SK-N-SH treated with all-trans-retinoic acid at 6 μM for 48 hours (cell line): ENCODE data around the gene SLC35G2.
A peak's percentile ranks its signal among the peaks of the same experiment; 100 is the strongest.

Experiments
- ATAC-seq: fragments of 200-7000 bp; cut with Tn5 transposase; 3 replicates; pipeline ENCODE4 v1.9.1; 2020; ENCODE audit warnings: mild to moderate bottlenecking, moderate library complexity
- ARNTL ChIP-seq: fragments of 450-650 bp; formaldehyde crosslinking; IDR thresholded peaks from 2 replicates; pipeline ENCODE4 v1.5.0; 2020; ENCODE audit warnings: low read depth, mild to moderate bottlenecking, moderate library complexity, borderline replicate concordance
- BACH2 ChIP-seq: fragments of 250-450 bp; sonication (Bioruptor Pico); IDR thresholded peaks from 2 replicates; pipeline ENCODE4 v1.9.0; 2021; ENCODE audit warnings: mild to moderate bottlenecking, borderline replicate concordance
- CSDC2 ChIP-seq: fragments of 250-450 bp; sonication (Bioruptor Pico); IDR thresholded peaks from 2 replicates; pipeline ENCODE4 v1.5.0; 2020; ENCODE audit warnings: mild to moderate bottlenecking, moderate library complexity
- ESRRG ChIP-seq: fragments of 250-450 bp; sonication (Bioruptor Pico); IDR thresholded peaks from 2 replicates; pipeline ENCODE4 v1.6.1; 2021; ENCODE audit warnings: mild to moderate bottlenecking
- GLIS3 ChIP-seq: fragments of 250-450 bp; sonication (Bioruptor Pico); IDR thresholded peaks from 2 replicates; pipeline ENCODE4 v1.5.0; 2020; ENCODE audit warnings: mild to moderate bottlenecking, moderate library complexity
- PPARA ChIP-seq: fragments of 250-450 bp; sonication (Bioruptor Pico); IDR thresholded peaks from 2 replicates; pipeline ENCODE4 v1.5.0; 2020; ENCODE audit warnings: mild to moderate bottlenecking, borderline replicate concordance
- RARB ChIP-seq: fragments of 250-450 bp; sonication (Bioruptor Pico); IDR thresholded peaks from 2 replicates; pipeline ENCODE4 v1.8.0; 2021; ENCODE audit warnings: mild to moderate bottlenecking, moderate library complexity
- SNAI2 ChIP-seq: fragments of 250-450 bp; sonication (Bioruptor Pico); IDR thresholded peaks from 2 replicates; pipeline ENCODE4 v1.5.0; 2020; ENCODE audit warnings: mild to moderate bottlenecking, moderate library complexity
- TCF4 ChIP-seq: fragments of 250-450 bp; sonication (Bioruptor Pico); IDR thresholded peaks from 2 replicates; pipeline ENCODE4 v1.8.0; 2021; ENCODE audit warnings: mild to moderate bottlenecking, moderate library complexity, borderline replicate concordance
- TOX ChIP-seq: fragments of 250-450 bp; sonication (Bioruptor Pico); IDR thresholded peaks from 2 replicates; pipeline ENCODE4 v1.8.0; 2021; ENCODE audit warnings: mild to moderate bottlenecking, moderate library complexity, borderline replicate concordance
- ZC3H10 ChIP-seq: fragments of 250-450 bp; sonication (Bioruptor Pico); IDR thresholded peaks from 2 replicates; pipeline ENCODE4 v1.5.1; 2021; ENCODE audit warnings: mild to moderate bottlenecking, moderate library complexity
- ZFP3 ChIP-seq: fragments of 250-450 bp; sonication (Bioruptor Pico); IDR thresholded peaks from 2 replicates; pipeline ENCODE4 v1.5.0; 2020; ENCODE audit warnings: mild to moderate bottlenecking, moderate library complexity
- ZNF70 ChIP-seq: fragments of 450-650 bp; formaldehyde crosslinking; IDR thresholded peaks from 2 replicates; pipeline ENCODE4 v1.5.0; 2020; ENCODE audit warnings: mild to moderate bottlenecking, moderate library complexity
- ZNF8 ChIP-seq: fragments of 450-650 bp; formaldehyde crosslinking; IDR thresholded peaks from 2 replicates; pipeline ENCODE4 v1.5.0; 2020; ENCODE audit warnings: mild to moderate bottlenecking, moderate library complexity
- TF ChIP-seq, protein P1 (sequence below): fragments of 250-450 bp; sonication (Bioruptor Pico); IDR thresholded peaks from 2 replicates; pipeline ENCODE4 v1.5.0; 2020; ENCODE audit warnings: mild to moderate bottlenecking, moderate library complexity
- TF ChIP-seq, protein P2 (sequence below): fragments of 250-450 bp; sonication (Bioruptor Pico); IDR thresholded peaks from 2 replicates; pipeline ENCODE4 v1.8.0; 2021; ENCODE audit warnings: low read depth, mild to moderate bottlenecking, moderate library complexity, borderline replicate concordance
- TF ChIP-seq, protein P3 (sequence below): fragments of 250-450 bp; sonication (Bioruptor Pico); IDR thresholded peaks from 2 replicates; pipeline ENCODE4 v1.8.0; 2020; ENCODE audit warnings: mild to moderate bottlenecking, moderate library complexity, borderline replicate concordance
- TF ChIP-seq, protein P4 (sequence below): fragments of 250-450 bp; sonication (Bioruptor Pico); IDR thresholded peaks from 2 replicates; pipeline ENCODE4 v1.5.1; 2021; ENCODE audit warnings: mild to moderate bottlenecking, moderate library complexity
- TF ChIP-seq, protein P5 (sequence below): fragments of 250-450 bp; sonication (Bioruptor Pico); IDR thresholded peaks from 2 replicates; pipeline ENCODE4 v1.5.1; 2020; ENCODE audit warnings: low read depth, mild to moderate bottlenecking, moderate library complexity

SLC35G2 gene

DNA sequence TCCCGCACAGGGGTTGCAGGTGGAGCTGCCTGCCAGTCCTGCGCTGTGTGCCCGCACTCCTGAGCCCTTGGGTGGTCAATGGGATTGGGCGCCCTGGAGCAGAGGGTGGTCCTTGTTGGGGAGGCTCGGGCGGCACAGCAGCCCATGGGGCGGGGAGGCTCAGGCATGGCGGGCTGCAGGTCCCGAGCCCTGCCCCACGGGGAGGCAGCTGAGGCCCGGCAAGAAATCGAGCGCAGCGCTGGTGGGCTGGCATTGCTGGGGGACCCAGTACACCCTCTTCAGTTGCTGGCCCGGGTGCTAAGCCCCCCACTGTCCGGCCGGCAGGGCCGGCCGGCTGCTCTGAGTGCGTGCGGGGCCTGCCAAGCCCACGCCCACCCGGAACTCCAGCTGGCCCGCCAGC is 71.0 kb downstream of the SLC35G2 start (continued):
- TF ChIP-seq BACH2 (CRISPR knock-in tag): no peak

DNA sequence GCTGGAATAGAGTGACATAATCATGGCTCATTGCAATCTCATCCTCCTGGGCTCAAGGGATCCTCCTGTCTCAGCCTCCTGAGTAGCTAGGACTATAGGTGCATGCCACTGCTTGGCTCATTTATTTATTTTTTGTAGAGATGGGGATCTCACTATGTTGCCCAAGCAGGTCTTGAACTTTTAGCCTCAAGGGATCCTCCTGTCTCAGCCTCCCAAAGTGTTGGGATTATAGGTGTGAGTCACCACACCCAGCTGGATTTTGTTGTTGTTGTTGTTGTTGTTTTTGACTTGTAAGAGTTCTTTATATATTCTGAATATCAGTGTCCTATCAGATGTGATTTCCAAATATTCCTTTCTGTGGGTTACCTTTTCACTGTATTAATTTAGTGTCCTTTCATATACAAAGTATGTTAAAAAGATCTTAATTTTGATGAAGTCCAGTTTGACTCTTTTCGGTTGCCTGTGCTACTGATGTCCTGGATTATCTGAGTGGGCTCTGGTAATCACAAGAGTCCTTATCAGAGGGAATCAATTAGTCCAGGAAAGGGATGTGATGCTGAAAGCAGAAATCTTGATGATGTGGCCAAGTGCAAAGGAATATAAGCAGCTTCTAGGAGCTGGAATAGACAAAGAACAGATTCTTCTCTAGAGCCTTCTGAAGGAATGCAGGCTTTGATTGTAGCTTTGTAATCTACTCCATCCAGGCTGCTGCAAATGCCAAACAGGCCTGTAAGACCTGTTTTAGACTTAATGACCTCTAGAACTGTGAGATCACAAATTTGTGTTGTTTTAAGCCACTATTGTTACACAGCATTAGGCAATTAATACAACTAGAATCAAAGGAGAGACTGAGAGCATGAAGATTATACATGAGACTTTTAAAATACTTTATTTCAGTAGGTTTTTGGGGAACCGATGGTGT is 73.3 kb downstream of the SLC35G2 start:
- no peak for ATAC-seq
- no peak for TF ChIP-seq ZNF8 (CRISPR knock-in tag)
- no peak for TF ChIP-seq ZNF70 (CRISPR knock-in tag)
- no peak for TF ChIP-seq ARNTL
- TF ChIP-seq GLIS3: no peak
- TF ChIP-seq, protein P1, sequence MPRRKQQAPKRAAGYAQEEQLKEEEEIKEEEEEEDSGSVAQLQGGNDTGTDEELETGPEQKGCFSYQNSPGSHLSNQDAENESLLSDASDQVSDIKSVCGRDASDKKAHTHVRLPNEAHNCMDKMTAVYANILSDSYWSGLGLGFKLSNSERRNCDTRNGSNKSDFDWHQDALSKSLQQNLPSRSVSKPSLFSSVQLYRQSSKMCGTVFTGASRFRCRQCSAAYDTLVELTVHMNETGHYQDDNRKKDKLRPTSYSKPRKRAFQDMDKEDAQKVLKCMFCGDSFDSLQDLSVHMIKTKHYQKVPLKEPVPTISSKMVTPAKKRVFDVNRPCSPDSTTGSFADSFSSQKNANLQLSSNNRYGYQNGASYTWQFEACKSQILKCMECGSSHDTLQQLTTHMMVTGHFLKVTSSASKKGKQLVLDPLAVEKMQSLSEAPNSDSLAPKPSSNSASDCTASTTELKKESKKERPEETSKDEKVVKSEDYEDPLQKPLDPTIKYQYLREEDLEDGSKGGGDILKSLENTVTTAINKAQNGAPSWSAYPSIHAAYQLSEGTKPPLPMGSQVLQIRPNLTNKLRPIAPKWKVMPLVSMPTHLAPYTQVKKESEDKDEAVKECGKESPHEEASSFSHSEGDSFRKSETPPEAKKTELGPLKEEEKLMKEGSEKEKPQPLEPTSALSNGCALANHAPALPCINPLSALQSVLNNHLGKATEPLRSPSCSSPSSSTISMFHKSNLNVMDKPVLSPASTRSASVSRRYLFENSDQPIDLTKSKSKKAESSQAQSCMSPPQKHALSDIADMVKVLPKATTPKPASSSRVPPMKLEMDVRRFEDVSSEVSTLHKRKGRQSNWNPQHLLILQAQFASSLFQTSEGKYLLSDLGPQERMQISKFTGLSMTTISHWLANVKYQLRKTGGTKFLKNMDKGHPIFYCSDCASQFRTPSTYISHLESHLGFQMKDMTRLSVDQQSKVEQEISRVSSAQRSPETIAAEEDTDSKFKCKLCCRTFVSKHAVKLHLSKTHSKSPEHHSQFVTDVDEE: no peak
- TF ChIP-seq, protein P2, sequence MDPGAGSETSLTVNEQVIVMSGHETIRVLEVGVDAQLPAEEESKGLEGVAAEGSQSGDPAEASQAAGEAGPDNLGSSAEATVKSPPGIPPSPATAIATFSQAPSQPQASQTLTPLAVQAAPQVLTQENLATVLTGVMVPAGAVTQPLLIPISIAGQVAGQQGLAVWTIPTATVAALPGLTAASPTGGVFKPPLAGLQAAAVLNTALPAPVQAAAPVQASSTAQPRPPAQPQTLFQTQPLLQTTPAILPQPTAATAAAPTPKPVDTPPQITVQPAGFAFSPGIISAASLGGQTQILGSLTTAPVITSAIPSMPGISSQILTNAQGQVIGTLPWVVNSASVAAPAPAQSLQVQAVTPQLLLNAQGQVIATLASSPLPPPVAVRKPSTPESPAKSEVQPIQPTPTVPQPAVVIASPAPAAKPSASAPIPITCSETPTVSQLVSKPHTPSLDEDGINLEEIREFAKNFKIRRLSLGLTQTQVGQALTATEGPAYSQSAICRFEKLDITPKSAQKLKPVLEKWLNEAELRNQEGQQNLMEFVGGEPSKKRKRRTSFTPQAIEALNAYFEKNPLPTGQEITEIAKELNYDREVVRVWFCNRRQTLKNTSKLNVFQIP (CRISPR knock-in tag): no peak
- TF ChIP-seq PPARA (CRISPR knock-in tag): no peak
- TF ChIP-seq, protein P3, sequence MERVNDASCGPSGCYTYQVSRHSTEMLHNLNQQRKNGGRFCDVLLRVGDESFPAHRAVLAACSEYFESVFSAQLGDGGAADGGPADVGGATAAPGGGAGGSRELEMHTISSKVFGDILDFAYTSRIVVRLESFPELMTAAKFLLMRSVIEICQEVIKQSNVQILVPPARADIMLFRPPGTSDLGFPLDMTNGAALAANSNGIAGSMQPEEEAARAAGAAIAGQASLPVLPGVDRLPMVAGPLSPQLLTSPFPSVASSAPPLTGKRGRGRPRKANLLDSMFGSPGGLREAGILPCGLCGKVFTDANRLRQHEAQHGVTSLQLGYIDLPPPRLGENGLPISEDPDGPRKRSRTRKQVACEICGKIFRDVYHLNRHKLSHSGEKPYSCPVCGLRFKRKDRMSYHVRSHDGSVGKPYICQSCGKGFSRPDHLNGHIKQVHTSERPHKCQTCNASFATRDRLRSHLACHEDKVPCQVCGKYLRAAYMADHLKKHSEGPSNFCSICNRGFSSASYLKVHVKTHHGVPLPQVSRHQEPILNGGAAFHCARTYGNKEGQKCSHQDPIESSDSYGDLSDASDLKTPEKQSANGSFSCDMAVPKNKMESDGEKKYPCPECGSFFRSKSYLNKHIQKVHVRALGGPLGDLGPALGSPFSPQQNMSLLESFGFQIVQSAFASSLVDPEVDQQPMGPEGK (CRISPR knock-in tag): no peak
- no peak for TF ChIP-seq ZFP3 (CRISPR knock-in tag)
- TF ChIP-seq, protein P4, sequence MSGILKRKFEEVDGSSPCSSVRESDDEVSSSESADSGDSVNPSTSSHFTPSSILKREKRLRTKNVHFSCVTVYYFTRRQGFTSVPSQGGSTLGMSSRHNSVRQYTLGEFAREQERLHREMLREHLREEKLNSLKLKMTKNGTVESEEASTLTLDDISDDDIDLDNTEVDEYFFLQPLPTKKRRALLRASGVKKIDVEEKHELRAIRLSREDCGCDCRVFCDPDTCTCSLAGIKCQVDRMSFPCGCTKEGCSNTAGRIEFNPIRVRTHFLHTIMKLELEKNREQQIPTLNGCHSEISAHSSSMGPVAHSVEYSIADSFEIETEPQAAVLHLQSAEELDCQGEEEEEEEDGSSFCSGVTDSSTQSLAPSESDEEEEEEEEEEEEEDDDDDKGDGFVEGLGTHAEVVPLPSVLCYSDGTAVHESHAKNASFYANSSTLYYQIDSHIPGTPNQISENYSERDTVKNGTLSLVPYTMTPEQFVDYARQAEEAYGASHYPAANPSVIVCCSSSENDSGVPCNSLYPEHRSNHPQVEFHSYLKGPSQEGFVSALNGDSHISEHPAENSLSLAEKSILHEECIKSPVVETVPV (CRISPR knock-in tag): no peak
- TF ChIP-seq, protein P5, sequence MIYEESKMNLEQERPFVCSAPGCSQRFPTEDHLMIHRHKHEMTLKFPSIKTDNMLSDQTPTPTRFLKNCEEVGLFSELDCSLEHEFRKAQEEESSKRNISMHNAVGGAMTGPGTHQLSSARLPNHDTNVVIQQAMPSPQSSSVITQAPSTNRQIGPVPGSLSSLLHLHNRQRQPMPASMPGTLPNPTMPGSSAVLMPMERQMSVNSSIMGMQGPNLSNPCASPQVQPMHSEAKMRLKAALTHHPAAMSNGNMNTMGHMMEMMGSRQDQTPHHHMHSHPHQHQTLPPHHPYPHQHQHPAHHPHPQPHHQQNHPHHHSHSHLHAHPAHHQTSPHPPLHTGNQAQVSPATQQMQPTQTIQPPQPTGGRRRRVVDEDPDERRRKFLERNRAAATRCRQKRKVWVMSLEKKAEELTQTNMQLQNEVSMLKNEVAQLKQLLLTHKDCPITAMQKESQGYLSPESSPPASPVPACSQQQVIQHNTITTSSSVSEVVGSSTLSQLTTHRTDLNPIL (CRISPR knock-in tag): no peak
- TF ChIP-seq SNAI2: no peak

DNA sequence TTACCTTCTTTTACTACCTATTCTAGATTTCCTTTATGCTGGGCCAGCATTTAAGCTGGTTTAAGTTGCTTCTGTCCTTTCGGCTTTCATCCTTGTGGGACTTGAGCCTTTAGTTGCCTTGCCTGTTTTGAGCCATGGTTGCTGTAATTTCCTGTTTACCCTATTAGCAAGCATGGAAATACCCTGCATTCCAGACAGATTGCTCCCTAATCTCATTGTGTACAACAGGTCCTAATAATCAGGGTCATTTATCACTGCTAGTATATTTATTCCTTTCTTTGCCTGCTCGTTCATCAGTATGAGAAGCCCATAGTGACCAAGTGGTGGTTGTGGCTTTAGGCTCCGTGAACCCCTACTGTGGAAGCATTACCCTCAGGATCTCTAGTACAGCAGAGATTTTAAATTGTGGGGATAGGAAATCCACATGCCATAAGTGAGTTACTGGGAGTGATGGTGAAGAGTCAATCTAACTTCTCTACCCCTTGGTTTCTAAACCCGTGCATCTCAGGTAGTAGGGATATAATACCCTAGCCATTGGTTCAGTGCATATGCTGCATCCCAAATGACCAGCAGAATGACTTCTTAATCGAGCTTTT is 75.0 kb downstream of the SLC35G2 start:
- ATAC-seq: peak; percentile 71

More for the DNA sequence above, 75.0 kb downstream of the SLC35G2 start:
- no peak for TF ChIP-seq CSDC2 (CRISPR knock-in tag)
- no peak for TF ChIP-seq ZNF70 (CRISPR knock-in tag)
- TF ChIP-seq, protein P4 (CRISPR knock-in tag): no peak
- TF ChIP-seq ZFP3 (CRISPR knock-in tag): no peak
- TF ChIP-seq SNAI2: no peak
- no peak for TF ChIP-seq GLIS3
- no peak for TF ChIP-seq RARB (CRISPR knock-in tag)
- TF ChIP-seq, protein P1: no peak
- TF ChIP-seq, protein P3 (CRISPR knock-in tag): no peak
- no peak for TF ChIP-seq ESRRG (CRISPR knock-in tag)
- TF ChIP-seq ZC3H10 (CRISPR knock-in tag): no peak
- TF ChIP-seq TCF4 (CRISPR knock-in tag): no peak
- TF ChIP-seq TOX: no peak
- TF ChIP-seq ARNTL: no peak
